ENCODE measurements around the gene SPRR3. TPM values are rescaled to one million over a fixed set of nuclear protein-coding genes. Genes with fewer than 3 reads are reported as not detected.

The SPRR3 gene
- total and polyA plus RNA-seq, 2 experiments from 2014 or later = not detected

DNA sequence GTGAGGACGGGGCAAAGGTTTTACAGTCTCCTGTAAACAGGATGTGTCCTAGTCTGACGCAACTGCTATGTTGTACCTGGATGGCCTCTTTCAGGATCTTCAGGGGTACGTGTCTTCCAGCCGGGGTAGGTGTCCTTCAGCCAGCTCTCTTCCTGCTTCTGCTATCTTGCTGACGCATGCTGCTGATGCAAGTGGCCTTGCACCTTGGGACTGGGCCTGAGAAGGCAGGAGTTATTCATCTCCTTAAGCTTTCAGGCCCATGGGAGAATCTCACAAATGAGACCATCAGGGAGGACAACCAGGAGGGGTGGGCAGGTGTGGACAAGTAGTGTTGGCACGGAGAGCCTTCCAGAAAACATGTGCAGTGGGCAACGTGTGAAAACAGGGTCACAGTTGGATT is 21.6 kb downstream of the SPRR3 start:
- no peak overlapping the region for H2AFZ ChIP-seq

More for the DNA sequence above, 21.6 kb downstream of the SPRR3 start:
- DNase-seq (ENCODE audit: low spot score) (no peak), ATAC-seq (no peak)
- Histone ChIP-seq H3K27ac (ENCODE audit: low read depth) (no peak overlapping the region), H3K79me2 (replicated peaks; ENCODE audit: insufficient read depth) (no peaks in the 10 kb centered on the region), H3K4me3 (no peak overlapping the region), H3K36me3 (ENCODE audit: insufficient read depth) (no peaks in the 10 kb centered on the region), H3K27me3 (ENCODE audit: insufficient read depth) (no peaks in the 10 kb centered on the region), H3F3A (replicated peaks; ENCODE audit: low read depth) (no peaks in the 10 kb centered on the region), H3K4me1 (ENCODE audit: insufficient read depth) (peaks cover 15% of the 10 kb centered on the region), H4K20me1 (replicated peaks; ENCODE audit: insufficient read depth) (no peaks in the 10 kb centered on the region), H3K9me2 (ENCODE audit: insufficient read depth) (peaks cover 4% of the 10 kb centered on the region; the same call in 1 of the 2 replicates), H3K4me2 (no peak overlapping the region)
- H3K27me3 Mint-ChIP-seq (ENCODE audit: insufficient read depth, low read depth, poor library complexity) = peaks cover 6% of the 10 kb centered on the region
- no peaks in the 10 kb centered on the region; the same call in none of the 3 replicates for H3K9me3 Mint-ChIP-seq
- H3K36me3 Mint-ChIP-seq (ENCODE audit: low read depth) = no peaks in the 10 kb centered on the region
- no peak overlapping the region for H3K4me3 Mint-ChIP-seq
- peaks cover 22% of the 10 kb centered on the region for H3K4me1 Mint-ChIP-seq
- H3K27ac Mint-ChIP-seq = 0 out of 2 replicates have a peak overlapping the region, but pooled peaks have one; percentile 10
- TF ChIP-seq POLR2AphosphoS5 (IDR thresholded peaks at IDR 0.05; ENCODE audit: low read depth) = no peak
- no peak for TF ChIP-seq STAT1 (IDR thresholded peaks at IDR 0.05; ENCODE audit: unreplicated experiment)
- TF ChIP-seq, protein P1, sequence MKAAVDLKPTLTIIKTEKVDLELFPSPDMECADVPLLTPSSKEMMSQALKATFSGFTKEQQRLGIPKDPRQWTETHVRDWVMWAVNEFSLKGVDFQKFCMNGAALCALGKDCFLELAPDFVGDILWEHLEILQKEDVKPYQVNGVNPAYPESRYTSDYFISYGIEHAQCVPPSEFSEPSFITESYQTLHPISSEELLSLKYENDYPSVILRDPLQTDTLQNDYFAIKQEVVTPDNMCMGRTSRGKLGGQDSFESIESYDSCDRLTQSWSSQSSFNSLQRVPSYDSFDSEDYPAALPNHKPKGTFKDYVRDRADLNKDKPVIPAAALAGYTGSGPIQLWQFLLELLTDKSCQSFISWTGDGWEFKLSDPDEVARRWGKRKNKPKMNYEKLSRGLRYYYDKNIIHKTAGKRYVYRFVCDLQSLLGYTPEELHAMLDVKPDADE (IDR thresholded peaks at IDR 0.05) = no peak
- TF ChIP-seq NANOG (IDR thresholded peaks at IDR 0.05; ENCODE audit: borderline replicate concordance) = no peak
- no peak for TF ChIP-seq CREB1 (CRISPR knock-in tag; IDR thresholded peaks at IDR 0.05; ENCODE audit: low read depth)
- TF ChIP-seq EZH2phosphoT487 (IDR thresholded peaks at IDR 0.05; ENCODE audit: unreplicated experiment) = no peak
- TF ChIP-seq ZNF114 (CRISPR knock-in tag; IDR thresholded peaks at IDR 0.05) = no peak
- TF ChIP-seq, protein P2, sequence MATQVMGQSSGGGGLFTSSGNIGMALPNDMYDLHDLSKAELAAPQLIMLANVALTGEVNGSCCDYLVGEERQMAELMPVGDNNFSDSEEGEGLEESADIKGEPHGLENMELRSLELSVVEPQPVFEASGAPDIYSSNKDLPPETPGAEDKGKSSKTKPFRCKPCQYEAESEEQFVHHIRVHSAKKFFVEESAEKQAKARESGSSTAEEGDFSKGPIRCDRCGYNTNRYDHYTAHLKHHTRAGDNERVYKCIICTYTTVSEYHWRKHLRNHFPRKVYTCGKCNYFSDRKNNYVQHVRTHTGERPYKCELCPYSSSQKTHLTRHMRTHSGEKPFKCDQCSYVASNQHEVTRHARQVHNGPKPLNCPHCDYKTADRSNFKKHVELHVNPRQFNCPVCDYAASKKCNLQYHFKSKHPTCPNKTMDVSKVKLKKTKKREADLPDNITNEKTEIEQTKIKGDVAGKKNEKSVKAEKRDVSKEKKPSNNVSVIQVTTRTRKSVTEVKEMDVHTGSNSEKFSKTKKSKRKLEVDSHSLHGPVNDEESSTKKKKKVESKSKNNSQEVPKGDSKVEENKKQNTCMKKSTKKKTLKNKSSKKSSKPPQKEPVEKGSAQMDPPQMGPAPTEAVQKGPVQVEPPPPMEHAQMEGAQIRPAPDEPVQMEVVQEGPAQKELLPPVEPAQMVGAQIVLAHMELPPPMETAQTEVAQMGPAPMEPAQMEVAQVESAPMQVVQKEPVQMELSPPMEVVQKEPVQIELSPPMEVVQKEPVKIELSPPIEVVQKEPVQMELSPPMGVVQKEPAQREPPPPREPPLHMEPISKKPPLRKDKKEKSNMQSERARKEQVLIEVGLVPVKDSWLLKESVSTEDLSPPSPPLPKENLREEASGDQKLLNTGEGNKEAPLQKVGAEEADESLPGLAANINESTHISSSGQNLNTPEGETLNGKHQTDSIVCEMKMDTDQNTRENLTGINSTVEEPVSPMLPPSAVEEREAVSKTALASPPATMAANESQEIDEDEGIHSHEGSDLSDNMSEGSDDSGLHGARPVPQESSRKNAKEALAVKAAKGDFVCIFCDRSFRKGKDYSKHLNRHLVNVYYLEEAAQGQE (IDR thresholded peaks at IDR 0.05; ENCODE audit: unreplicated experiment) = no peak
- TF ChIP-seq, protein P3, sequence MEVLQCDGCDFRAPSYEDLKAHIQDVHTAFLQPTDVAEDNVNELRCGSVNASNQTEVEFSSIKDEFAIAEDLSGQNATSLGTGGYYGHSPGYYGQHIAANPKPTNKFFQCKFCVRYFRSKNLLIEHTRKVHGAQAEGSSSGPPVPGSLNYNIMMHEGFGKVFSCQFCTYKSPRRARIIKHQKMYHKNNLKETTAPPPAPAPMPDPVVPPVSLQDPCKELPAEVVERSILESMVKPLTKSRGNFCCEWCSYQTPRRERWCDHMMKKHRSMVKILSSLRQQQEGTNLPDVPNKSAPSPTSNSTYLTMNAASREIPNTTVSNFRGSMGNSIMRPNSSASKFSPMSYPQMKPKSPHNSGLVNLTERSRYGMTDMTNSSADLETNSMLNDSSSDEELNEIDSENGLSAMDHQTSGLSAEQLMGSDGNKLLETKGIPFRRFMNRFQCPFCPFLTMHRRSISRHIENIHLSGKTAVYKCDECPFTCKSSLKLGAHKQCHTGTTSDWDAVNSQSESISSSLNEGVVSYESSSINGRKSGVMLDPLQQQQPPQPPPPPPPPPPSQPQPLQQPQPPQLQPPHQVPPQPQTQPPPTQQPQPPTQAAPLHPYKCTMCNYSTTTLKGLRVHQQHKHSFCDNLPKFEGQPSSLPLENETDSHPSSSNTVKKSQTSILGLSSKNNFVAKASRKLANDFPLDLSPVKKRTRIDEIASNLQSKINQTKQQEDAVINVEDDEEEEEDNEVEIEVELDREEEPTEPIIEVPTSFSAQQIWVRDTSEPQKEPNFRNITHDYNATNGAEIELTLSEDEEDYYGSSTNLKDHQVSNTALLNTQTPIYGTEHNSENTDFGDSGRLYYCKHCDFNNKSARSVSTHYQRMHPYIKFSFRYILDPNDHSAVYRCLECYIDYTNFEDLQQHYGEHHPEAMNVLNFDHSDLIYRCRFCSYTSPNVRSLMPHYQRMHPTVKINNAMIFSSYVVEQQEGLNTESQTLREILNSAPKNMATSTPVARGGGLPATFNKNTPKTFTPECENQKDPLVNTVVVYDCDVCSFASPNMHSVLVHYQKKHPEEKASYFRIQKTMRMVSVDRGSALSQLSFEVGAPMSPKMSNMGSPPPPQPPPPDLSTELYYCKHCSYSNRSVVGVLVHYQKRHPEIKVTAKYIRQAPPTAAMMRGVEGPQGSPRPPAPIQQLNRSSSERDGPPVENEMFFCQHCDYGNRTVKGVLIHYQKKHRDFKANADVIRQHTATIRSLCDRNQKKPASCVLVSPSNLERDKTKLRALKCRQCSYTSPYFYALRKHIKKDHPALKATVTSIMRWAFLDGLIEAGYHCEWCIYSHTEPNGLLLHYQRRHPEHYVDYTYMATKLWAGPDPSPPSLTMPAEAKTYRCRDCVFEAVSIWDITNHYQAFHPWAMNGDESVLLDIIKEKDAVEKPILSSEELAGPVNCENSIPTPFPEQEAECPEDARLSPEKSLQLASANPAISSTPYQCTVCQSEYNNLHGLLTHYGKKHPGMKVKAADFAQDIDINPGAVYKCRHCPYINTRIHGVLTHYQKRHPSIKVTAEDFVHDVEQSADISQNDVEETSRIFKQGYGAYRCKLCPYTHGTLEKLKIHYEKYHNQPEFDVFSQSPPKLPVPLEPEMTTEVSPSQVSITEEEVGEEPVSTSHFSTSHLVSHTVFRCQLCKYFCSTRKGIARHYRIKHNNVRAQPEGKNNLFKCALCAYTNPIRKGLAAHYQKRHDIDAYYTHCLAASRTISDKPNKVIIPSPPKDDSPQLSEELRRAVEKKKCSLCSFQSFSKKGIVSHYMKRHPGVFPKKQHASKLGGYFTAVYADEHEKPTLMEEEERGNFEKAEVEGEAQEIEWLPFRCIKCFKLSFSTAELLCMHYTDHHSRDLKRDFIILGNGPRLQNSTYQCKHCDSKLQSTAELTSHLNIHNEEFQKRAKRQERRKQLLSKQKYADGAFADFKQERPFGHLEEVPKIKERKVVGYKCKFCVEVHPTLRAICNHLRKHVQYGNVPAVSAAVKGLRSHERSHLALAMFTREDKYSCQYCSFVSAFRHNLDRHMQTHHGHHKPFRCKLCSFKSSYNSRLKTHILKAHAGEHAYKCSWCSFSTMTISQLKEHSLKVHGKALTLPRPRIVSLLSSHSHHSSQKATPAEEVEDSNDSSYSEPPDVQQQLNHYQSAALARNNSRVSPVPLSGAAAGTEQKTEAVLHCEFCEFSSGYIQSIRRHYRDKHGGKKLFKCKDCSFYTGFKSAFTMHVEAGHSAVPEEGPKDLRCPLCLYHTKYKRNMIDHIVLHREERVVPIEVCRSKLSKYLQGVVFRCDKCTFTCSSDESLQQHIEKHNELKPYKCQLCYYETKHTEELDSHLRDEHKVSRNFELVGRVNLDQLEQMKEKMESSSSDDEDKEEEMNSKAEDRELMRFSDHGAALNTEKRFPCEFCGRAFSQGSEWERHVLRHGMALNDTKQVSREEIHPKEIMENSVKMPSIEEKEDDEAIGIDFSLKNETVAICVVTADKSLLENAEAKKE (CRISPR knock-in tag; IDR thresholded peaks at IDR 0.05) = no peak
